ENCODE measurements around the gene HK3.

Gene HK3

GRCh38 chr5:176880366-176881020 is 18.7 kb downstream of the HK3 start:
- Histone ChIP-seq H3K9me3 (ENCODE audit: severe bottlenecking) (no peaks in the 10 kb centered on the region), H3K27me3 (ENCODE audit: insufficient read depth, low read depth, severe bottlenecking) (no peaks in the 10 kb centered on the region), H3K4me3 (ENCODE audit: low read depth, low read length) (no peak overlapping the region), H3K36me3 (no peaks in the 10 kb centered on the region), H3K27ac (no peak overlapping the region)
- no peak for DNase-seq
- no peak for TF ChIP-seq CTCF (IDR thresholded peaks at IDR 0.05; ENCODE audit: low read depth, low read length)

GRCh38 chr5:176879663-176880361 is 19.3 kb downstream of the HK3 start:
- Histone ChIP-seq H3K36me3 (no peaks in the 10 kb centered on the region), H3K9me3 (ENCODE audit: severe bottlenecking) (no peaks in the 10 kb centered on the region), H3K4me3 (ENCODE audit: low read depth, low read length) (no peak overlapping the region), H3K27ac (no peak overlapping the region), H3K27me3 (ENCODE audit: insufficient read depth, low read depth, severe bottlenecking) (no peaks in the 10 kb centered on the region)
- no peak for TF ChIP-seq CTCF (IDR thresholded peaks at IDR 0.05; ENCODE audit: low read depth, low read length)
- no peak for DNase-seq

- Histone ChIP-seq H3K27me3 (ENCODE audit: insufficient read depth, low read depth, severe bottlenecking) (no peaks in the 10 kb centered on the region), H3K36me3 (no peaks in the 10 kb centered on the region)
- no peak for TF ChIP-seq CTCF (IDR thresholded peaks at IDR 0.05; ENCODE audit: low read depth, low read length)
These were observed 20.1 kb downstream of the HK3 start for GRCh38 chr5:176878906-176879662.

GRCh38 chr5:176878463-176878862 is 20.7 kb downstream of the HK3 start:
- Histone ChIP-seq H3K36me3 (no peaks in the 10 kb centered on the region), H3K4me3 (ENCODE audit: low read depth, low read length) (no peak overlapping the region), H3K27me3 (ENCODE audit: insufficient read depth, low read depth, severe bottlenecking) (no peaks in the 10 kb centered on the region), H3K9me3 (ENCODE audit: severe bottlenecking) (no peaks in the 10 kb centered on the region), H3K27ac (no peak overlapping the region)
- TF ChIP-seq CTCF (IDR thresholded peaks at IDR 0.05; ENCODE audit: low read depth, low read length) = no peak
- no peak for DNase-seq

More at GRCh38 chr5:176878906-176879662, 20.1 kb downstream of the HK3 start:
- Histone ChIP-seq H3K27ac (no peak overlapping the region), H3K9me3 (ENCODE audit: severe bottlenecking) (no peaks in the 10 kb centered on the region), H3K4me3 (ENCODE audit: low read depth, low read length) (no peak overlapping the region)
- DNase-seq = no peak

GRCh38 chr5:176877793-176878331 is 21.3 kb downstream of the HK3 start:
- Histone ChIP-seq H3K27ac (no peak overlapping the region), H3K9me3 (ENCODE audit: severe bottlenecking) (no peaks in the 10 kb centered on the region), H3K4me3 (ENCODE audit: low read depth, low read length) (no peak overlapping the region), H3K36me3 (no peaks in the 10 kb centered on the region), H3K27me3 (ENCODE audit: insufficient read depth, low read depth, severe bottlenecking) (no peaks in the 10 kb centered on the region)
- no peak for DNase-seq
- TF ChIP-seq CTCF (IDR thresholded peaks at IDR 0.05; ENCODE audit: low read depth, low read length) = no peak

Data from WERI-Rb-1 (cell line).